Suprapubic skin (tissue), 4 donors: ENCODE results near the gene TOP1. TPM values are rescaled to one million over a fixed set of nuclear protein-coding genes. Genes with fewer than 3 reads are reported as not detected.

Experiments
- DNase-seq, 2 donors: peaks; one replicate each; pipeline ENCODE4 v3.0.0-alpha.2; 2019; ENCODE audit warnings: low spot score in 2 of 2
- H3K27ac ChIP-seq: fragments of 200-600 bp; sonication (generic); one replicate; pipeline ENCODE4 v1.5.1; 2019
- H3K27me3 ChIP-seq: fragments of 200-600 bp; sonication (generic); one replicate; pipeline ENCODE4 v1.5.1; 2019
- H3K36me3 ChIP-seq: fragments of 200-600 bp; sonication (generic); one replicate; pipeline ENCODE4 v1.5.1; 2019
- H3K4me1 ChIP-seq: fragments of 200-600 bp; sonication (generic); one replicate; pipeline ENCODE4 v1.5.1; 2019
- H3K4me3 ChIP-seq: fragments of 200-600 bp; sonication (generic); one replicate; pipeline ENCODE4 v1.5.1; 2019; ENCODE audit warnings: mild to moderate bottlenecking
- H3K9me3 ChIP-seq: fragments of 200-600 bp; sonication (generic); one replicate; pipeline ENCODE4 v1.5.1; 2019
- EP300 ChIP-seq: sonication (generic); formaldehyde crosslinking; IDR thresholded peaks from one replicate; pipeline ENCODE4 v1.6.1; 2017; ENCODE audit warnings: antibody characterized with exemption
- POLR2A ChIP-seq, 2 donors: fragments of 450-650 bp; IDR thresholded peaks; one replicate each; pipeline ENCODE4 v1.6.1; 2017; ENCODE audit warnings: antibody characterized with exemption in 2 of 2, mild to moderate bottlenecking in 2 of 2, moderate library complexity in 2 of 2
- POLR2AphosphoS5 ChIP-seq, 3 donors: sonication (generic); formaldehyde crosslinking; IDR thresholded peaks; one replicate each; pipeline ENCODE4 v1.6.1; 2017; ENCODE audit warnings: antibody characterized with exemption in 3 of 3
- WGBS: methylation state at CpG from one replicate; pipeline ENCODE4 v1.1.5; 2018; 5-methylcytosine and 5-hydroxymethylcytosine counted together
- total RNA-seq, 4 donors: library from RNA; depleted of rRNA; stranded (reverse); fragments of >200 nt; gene quantifications; one replicate each; pipeline ENCODE4 v1.1.0, GENCODE V29; 2016
- TF ChIP-seq, protein P1 (sequence below), 2 donors: fragments of 200-600 bp in 1 of 2; fragments of 450-650 bp in 1 of 2; sonication (generic) in 1 of 2; IDR thresholded peaks; one replicate each; pipeline ENCODE4 v1.5.1; 2016 to 2019; ENCODE audit warnings: antibody characterized with exemption in 2 of 2, mild to moderate bottlenecking in 1 of 2, moderate library complexity in 1 of 2

The TOP1 gene
- total RNA-seq, result 10 to 100 TPM; 25.8 to 32.6 (median 32.0) TPM

GRCh38 chr20:41028359-41029149 is at the start of gene TOP1:
TOP1 (plus strand) TSS chr20:41028822; CDS start chr20:41029068, 246 bp downstream.
- peak; percentile 100 for DNase-seq
- Histone ChIP-seq H3K27me3 (no peaks in the 10 kb centered on the region), H3K9me3 (no peaks in the 10 kb centered on the region), H3K36me3 (no peaks in the 10 kb centered on the region), H3K4me1 (peaks cover 48% of the 10 kb centered on the region), H3K27ac (peak within 1 kb of the TSS; percentile 92), H3K4me3 (peak within 1 kb of the TSS; percentile 71)
- TF ChIP-seq POLR2A (IDR thresholded peaks at IDR 0.05) (peak; percentile 81 to 96), POLR2AphosphoS5 (IDR thresholded peaks at IDR 0.05) (peak; percentile 66 to 93 (median 90)), EP300 (no peak)
- TF ChIP-seq, protein P1, sequence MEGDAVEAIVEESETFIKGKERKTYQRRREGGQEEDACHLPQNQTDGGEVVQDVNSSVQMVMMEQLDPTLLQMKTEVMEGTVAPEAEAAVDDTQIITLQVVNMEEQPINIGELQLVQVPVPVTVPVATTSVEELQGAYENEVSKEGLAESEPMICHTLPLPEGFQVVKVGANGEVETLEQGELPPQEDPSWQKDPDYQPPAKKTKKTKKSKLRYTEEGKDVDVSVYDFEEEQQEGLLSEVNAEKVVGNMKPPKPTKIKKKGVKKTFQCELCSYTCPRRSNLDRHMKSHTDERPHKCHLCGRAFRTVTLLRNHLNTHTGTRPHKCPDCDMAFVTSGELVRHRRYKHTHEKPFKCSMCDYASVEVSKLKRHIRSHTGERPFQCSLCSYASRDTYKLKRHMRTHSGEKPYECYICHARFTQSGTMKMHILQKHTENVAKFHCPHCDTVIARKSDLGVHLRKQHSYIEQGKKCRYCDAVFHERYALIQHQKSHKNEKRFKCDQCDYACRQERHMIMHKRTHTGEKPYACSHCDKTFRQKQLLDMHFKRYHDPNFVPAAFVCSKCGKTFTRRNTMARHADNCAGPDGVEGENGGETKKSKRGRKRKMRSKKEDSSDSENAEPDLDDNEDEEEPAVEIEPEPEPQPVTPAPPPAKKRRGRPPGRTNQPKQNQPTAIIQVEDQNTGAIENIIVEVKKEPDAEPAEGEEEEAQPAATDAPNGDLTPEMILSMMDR (IDR thresholded peaks at IDR 0.05), result no peak
- under 1% methylated on average over 46 of the region's 85 CpGs for WGBS

DNA sequence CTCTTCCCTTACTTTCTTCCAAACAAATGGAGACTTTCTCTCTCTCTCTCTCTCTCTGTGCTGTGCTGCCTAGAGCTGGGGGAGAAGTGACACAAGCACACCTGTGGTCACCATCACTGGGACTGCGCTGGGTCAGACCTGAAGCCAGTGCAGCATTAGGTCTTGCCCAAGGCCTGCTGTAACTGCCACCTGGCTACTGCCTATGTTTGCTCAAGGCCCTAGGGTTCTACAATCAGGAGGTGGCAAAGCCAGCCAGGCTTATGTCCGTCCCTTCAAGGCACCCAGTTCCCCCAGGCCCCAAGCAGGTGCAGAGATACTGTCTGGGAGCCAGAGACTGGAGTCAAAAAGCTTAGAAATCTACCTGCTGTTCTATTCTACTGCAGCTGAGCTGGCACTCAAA is 49.4 kb upstream of the TOP1 start:
- H3K27ac ChIP-seq, result no peak overlapping the region
- no peaks in the 10 kb centered on the region for H3K27me3 ChIP-seq
- H3K4me1 ChIP-seq, result no peaks in the 10 kb centered on the region
- peaks cover 5% of the 10 kb centered on the region for H3K9me3 ChIP-seq
- DNase-seq, result no peak
- no peak for TF ChIP-seq EP300
- no peak for TF ChIP-seq POLR2AphosphoS5 (IDR thresholded peaks at IDR 0.05)
- TF ChIP-seq, protein P1 (IDR thresholded peaks at IDR 0.05), result no peak
- no peak for TF ChIP-seq POLR2A (IDR thresholded peaks at IDR 0.05)
- H3K4me3 ChIP-seq, result no peak overlapping the region
- no peaks in the 10 kb centered on the region for H3K36me3 ChIP-seq
- WGBS, result 94% methylated on average over 2 of the region's 2 CpGs

DNA sequence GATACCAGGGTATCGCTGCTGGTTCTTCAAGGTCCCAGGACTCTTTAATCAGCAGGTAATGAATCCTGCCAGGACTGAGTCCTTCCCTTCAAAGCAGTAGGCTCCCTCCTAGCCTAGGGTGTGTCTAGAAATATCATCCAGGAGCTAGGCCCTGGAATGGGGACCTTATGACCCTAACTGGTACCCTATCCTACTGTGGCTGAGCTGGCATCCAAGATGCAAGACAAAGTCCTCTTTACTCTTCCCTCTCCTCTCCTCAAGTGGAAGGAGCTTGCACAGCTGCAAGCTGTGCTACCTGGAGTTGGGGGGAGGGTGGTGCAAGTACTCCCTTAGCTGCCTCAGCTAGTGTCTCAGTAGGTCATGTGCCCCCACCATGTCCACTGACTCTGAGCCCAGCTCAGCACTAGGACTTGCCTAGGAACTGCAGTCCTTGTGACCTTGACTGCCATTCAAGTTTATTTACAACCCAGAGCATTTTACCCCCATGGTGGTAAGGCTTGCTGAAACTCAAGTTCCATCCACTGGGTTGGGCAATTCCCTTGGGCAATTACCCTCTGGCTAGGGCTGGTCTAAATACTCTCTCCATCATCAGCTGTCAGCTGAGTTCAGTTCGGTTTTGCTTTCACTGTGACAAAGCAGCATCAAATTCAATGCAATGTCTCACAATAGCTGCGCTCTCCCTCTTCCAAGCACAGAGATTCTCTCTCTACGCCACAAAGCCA is 48.4 kb upstream of the TOP1 start:
- no peaks in the 10 kb centered on the region for H3K4me1 ChIP-seq
- no peaks in the 10 kb centered on the region for H3K36me3 ChIP-seq
- no peak for DNase-seq
- no peak overlapping the region for H3K4me3 ChIP-seq
- H3K27me3 ChIP-seq, result no peaks in the 10 kb centered on the region
- TF ChIP-seq POLR2AphosphoS5 (IDR thresholded peaks at IDR 0.05), result no peak
- no peak for TF ChIP-seq EP300
- TF ChIP-seq POLR2A (IDR thresholded peaks at IDR 0.05), result no peak
- TF ChIP-seq, protein P1 (IDR thresholded peaks at IDR 0.05), result no peak
- WGBS, result 84% methylated on average over 4 of the region's 4 CpGs
- peaks cover 5% of the 10 kb centered on the region for H3K9me3 ChIP-seq
- H3K27ac ChIP-seq, result no peak overlapping the region

- Histone ChIP-seq H3K4me3 (no peak overlapping the region), H3K27me3 (no peaks in the 10 kb centered on the region), H3K27ac (no peak overlapping the region), H3K36me3 (no peaks in the 10 kb centered on the region), H3K9me3 (peaks cover 5% of the 10 kb centered on the region), H3K4me1 (no peaks in the 10 kb centered on the region)
- TF ChIP-seq, protein P1 (IDR thresholded peaks at IDR 0.05), result no peak
- no peak for TF ChIP-seq EP300
- no peak for TF ChIP-seq POLR2AphosphoS5 (IDR thresholded peaks at IDR 0.05)
- TF ChIP-seq POLR2A (IDR thresholded peaks at IDR 0.05), result no peak
- peak in 1 of 2 donors; percentile 50 for DNase-seq
- 93% methylated on average over 6 of the region's 6 CpGs for WGBS
These were observed 47.8 kb upstream of the TOP1 start for GRCh38 chr20:40980828-40981310.
